GM10266 (cell line): Measurements from ENCODE around the gene HTR1E.

Experiments used
- DNase-seq: peaks from one replicate; pipeline ENCODE4 v3.0.0; 2012; ENCODE audit errors: extremely low spot score
- TF ChIP-seq, protein P1 (sequence below): IDR thresholded peaks from 2 replicates; pipeline ENCODE4 v1.5.1; 2012; ENCODE audit warnings: mild to moderate bottlenecking, low read depth; ENCODE audit not compliant: control insufficient read depth, insufficient read depth; ENCODE audit errors: missing control alignments

The HTR1E gene

DNA sequence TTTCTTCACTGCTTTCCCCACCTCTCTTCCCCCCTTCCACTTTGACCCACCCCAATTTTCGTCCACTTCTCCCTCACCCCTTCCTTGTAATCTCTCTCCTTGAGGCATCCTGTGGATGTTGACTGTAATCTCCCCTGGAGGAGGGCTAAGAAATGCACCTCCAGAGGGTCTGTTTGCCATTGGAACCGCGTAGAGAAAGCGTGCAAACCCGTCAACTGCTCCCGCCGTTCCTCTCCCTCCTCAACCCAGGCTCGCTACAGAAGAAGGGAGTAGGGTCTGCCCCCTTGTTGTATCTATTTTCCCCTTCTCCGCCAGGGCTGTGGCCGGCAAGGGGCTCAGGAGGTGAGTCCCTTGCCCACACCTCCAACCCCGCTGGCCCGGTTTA lies 502 bp upstream of the HTR1E start:
- no peak for DNase-seq
- TF ChIP-seq, protein P1, sequence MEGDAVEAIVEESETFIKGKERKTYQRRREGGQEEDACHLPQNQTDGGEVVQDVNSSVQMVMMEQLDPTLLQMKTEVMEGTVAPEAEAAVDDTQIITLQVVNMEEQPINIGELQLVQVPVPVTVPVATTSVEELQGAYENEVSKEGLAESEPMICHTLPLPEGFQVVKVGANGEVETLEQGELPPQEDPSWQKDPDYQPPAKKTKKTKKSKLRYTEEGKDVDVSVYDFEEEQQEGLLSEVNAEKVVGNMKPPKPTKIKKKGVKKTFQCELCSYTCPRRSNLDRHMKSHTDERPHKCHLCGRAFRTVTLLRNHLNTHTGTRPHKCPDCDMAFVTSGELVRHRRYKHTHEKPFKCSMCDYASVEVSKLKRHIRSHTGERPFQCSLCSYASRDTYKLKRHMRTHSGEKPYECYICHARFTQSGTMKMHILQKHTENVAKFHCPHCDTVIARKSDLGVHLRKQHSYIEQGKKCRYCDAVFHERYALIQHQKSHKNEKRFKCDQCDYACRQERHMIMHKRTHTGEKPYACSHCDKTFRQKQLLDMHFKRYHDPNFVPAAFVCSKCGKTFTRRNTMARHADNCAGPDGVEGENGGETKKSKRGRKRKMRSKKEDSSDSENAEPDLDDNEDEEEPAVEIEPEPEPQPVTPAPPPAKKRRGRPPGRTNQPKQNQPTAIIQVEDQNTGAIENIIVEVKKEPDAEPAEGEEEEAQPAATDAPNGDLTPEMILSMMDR: no peak

DNA sequence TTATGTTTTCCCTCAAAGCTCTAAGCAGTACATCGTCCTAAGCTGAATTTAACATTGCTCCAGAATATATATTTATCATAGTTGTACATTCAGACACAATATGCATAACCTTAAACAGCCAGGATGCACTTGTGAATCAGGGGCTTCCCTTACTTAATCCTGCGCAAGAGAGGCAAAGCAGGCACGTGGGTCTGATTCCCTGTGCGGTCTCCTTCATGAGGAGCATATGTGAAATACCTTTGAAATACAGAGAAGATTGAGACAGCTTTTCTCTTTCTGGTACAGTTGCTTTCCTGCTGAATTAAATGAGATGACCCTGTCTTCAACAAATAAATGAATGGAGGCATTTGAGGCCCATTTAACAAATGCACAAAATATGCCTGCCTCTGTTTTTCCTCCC lies 1.5 kb downstream of the HTR1E start:
- no peak for DNase-seq
- TF ChIP-seq, protein P1: no peak

DNA sequence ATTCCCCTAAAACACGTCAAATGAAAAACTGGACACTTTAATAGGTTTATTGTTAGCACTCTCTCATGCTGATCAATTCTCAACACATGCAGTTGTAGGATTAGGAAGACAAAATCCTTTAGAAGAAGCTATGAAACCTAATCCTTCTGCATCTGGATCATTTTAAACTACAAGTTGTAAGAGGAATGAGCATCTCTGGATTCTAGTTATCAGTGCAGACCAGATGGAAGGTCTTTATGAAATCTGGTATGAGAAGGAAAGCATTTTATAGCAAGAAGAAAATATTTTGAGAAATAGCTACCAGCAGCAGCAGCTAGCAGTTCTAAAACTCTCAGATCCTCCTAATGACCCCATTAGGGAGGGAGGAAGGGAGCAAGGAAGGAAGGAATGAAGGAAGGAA lies 4.1 kb downstream of the HTR1E start:
- TF ChIP-seq, protein P1: no peak
- DNase-seq: no peak

DNA sequence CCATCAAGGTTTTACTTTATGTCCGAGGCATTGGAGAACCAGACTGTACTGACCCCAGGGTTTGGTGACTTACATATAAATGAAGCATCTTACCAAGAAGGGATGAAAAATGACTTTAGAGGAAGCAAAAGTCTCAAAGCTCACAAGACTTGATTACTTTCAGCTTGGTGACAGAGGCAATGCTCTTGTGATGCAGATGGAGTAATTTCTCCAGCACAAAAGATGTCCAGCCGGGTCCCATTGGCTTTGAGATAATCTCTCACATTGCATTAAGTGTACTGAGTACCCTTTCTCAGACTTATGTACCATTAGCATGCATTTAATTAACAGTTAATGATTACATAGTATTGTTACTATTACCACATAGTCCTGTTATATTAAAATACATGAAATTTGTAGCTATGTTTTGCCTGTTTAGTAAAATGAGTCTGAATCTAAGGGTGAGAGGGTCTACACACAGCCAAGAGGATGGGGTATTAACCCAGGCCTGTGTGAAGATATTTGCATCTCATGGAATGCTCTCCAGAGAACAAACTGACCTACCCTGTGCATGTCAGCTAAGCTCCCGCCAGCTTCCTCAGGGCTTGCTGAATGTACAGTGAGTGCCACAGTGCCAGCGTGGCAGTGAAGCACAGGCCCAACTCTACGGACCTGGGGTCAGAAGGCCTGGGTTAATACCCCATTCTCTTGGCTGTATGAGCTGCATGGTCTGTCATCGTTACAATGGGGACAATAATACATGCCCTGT lies 5.6 kb downstream of the HTR1E start:
- no peak for DNase-seq
- TF ChIP-seq, protein P1: no peak

DNA sequence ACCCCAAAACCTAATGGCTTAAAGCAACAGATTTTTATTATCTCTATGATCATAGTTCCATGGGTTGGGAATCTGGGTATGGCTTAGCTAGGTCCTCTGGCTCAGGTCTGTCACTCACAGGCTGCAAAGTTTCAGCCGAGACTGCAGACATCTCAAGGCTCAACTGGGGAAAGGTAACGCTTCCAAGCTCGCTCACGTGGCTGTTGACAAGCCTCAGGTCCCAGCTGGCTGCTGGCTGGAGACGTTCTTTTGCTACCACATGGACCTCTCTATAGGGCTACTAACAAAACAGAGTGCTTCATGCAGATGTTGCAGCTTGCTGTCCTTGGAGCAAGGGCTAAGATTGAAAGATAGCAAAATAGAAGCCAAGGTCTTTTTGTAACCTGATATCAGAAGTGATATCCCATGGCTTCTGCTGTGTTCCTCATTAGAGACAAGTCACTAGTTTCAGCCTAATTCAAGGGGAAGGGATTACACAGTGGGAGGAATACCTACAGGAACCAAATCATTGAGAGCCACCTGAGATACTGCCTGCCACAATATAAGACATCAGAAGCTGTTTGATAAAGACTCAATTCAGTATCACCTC lies 6.6 kb downstream of the HTR1E start:
- TF ChIP-seq, protein P1: no peak
- no peak for DNase-seq

DNA sequence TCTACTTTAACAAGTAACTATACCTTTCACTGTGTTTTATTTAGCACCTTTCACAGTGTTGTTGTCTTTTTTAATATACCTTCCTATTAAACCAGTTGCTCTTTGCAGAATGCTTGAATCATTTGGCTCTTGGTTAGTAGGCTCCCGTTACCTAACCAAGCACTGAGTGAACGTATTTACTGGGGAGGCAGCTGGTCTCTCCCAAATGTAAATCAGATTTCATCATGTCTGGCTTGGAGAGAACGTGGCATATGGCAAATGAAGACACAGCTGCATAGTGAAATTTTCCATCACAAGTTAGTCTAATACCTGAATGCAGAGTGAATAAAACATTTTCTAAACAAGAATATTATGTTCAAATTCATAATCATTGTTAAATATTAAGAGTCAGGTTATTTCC lies 12.4 kb downstream of the HTR1E start:
- DNase-seq: no peak
- TF ChIP-seq, protein P1: no peak

DNA sequence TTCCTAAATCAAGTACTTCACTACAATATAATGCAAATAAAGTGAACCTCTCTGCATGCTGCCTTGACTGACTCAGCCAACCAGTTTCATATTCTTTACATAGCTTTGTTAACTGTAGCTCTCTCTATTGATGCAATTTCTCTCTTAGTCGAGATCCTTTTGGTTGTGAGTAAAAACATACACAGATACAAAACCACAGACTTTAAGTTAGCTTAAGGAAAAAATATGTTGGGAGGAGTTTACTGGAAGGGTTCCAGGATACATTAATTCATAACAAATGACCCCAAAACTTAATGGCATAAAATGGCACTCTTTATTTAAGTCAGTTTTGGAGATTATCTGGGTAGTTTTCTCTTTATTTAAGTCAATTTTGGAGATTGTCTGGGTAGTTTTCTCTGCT lies 15.7 kb downstream of the HTR1E start:
- TF ChIP-seq, protein P1: no peak
- no peak for DNase-seq
